ENCODE data around the gene ANKS1A. TPM values are rescaled to one million over a fixed set of nuclear protein-coding genes. Genes with fewer than 3 reads are reported as not detected.

Gene ANKS1A
- total and polyA plus RNA-seq, 2 experiments from 2014 or later, result 12.1 to 31.9 TPM

DNA sequence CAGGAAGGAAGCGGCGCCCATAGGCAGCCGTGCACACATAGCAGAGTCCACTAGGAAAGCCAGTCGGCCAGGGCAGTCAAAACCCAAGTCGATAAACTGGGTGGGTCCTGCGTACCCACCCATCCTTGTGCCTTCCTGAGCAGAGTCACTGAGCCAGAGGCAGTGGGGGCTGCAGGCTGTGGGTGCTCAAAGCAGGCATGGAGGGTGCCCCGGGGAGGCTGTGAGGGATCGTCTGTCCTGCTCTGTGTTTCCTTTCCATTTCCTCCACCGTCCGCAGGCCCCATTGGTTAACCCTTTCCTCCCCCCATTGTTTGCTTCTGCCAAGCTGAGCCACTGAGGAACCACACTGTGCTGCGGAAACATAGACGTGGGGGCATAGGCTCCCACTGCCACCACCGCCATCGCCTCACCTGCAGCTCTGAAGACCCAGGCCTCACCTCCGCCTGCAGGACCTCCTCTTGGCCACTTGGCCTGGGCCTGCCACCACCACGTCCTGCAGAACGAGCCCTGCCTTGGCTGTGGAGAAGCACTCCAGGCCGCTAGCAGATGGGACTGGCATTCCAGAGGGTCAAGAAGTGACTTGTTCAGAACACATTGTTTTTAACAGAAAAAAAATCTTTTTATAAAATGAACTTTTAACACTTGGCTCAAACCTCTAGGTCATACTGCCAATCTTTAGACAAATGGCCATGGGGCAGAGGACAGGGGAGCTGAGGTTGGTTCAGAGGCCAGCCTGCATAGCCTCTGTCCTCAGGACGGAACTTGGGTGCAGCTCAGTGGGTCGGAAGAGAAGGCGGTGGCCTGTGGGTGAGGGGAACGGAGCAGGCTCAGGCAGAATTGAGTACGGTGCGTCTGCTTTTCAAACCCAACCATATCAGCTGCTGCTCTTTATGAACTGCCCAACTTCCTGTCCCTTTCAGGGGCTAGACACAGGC, 199.5 kb downstream of the ANKS1A start:
- Mint-ChIP-seq H3K27me3 (ENCODE audit: insufficient read depth, low read depth, poor library complexity) (peaks cover 6% of the 10 kb centered on the region), H3K4me3 (no peak overlapping the region), H3K9me3 (no peaks in the 10 kb centered on the region), H3K4me1 (peaks cover 20% of the 10 kb centered on the region), H3K27ac (no peak overlapping the region), H3K36me3 (ENCODE audit: low read depth) (peaks cover 26% of the 10 kb centered on the region)
- H2AFZ ChIP-seq, result no peak overlapping the region
- no peak overlapping the region for H3K4me2 ChIP-seq
- no peaks in the 10 kb centered on the region; the same call in 1 of the 2 replicates for H3K9me2 ChIP-seq (ENCODE audit: insufficient read depth)
- no peaks in the 10 kb centered on the region; the same call in 1 of the 2 replicates for H3K4me1 ChIP-seq (ENCODE audit: insufficient read depth)
- TF ChIP-seq POLR2AphosphoS5 (IDR thresholded peaks at IDR 0.05; ENCODE audit: low read depth), result no peak
- TF ChIP-seq, protein P1, sequence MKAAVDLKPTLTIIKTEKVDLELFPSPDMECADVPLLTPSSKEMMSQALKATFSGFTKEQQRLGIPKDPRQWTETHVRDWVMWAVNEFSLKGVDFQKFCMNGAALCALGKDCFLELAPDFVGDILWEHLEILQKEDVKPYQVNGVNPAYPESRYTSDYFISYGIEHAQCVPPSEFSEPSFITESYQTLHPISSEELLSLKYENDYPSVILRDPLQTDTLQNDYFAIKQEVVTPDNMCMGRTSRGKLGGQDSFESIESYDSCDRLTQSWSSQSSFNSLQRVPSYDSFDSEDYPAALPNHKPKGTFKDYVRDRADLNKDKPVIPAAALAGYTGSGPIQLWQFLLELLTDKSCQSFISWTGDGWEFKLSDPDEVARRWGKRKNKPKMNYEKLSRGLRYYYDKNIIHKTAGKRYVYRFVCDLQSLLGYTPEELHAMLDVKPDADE (IDR thresholded peaks at IDR 0.05), result no peak
- TF ChIP-seq, protein P2, sequence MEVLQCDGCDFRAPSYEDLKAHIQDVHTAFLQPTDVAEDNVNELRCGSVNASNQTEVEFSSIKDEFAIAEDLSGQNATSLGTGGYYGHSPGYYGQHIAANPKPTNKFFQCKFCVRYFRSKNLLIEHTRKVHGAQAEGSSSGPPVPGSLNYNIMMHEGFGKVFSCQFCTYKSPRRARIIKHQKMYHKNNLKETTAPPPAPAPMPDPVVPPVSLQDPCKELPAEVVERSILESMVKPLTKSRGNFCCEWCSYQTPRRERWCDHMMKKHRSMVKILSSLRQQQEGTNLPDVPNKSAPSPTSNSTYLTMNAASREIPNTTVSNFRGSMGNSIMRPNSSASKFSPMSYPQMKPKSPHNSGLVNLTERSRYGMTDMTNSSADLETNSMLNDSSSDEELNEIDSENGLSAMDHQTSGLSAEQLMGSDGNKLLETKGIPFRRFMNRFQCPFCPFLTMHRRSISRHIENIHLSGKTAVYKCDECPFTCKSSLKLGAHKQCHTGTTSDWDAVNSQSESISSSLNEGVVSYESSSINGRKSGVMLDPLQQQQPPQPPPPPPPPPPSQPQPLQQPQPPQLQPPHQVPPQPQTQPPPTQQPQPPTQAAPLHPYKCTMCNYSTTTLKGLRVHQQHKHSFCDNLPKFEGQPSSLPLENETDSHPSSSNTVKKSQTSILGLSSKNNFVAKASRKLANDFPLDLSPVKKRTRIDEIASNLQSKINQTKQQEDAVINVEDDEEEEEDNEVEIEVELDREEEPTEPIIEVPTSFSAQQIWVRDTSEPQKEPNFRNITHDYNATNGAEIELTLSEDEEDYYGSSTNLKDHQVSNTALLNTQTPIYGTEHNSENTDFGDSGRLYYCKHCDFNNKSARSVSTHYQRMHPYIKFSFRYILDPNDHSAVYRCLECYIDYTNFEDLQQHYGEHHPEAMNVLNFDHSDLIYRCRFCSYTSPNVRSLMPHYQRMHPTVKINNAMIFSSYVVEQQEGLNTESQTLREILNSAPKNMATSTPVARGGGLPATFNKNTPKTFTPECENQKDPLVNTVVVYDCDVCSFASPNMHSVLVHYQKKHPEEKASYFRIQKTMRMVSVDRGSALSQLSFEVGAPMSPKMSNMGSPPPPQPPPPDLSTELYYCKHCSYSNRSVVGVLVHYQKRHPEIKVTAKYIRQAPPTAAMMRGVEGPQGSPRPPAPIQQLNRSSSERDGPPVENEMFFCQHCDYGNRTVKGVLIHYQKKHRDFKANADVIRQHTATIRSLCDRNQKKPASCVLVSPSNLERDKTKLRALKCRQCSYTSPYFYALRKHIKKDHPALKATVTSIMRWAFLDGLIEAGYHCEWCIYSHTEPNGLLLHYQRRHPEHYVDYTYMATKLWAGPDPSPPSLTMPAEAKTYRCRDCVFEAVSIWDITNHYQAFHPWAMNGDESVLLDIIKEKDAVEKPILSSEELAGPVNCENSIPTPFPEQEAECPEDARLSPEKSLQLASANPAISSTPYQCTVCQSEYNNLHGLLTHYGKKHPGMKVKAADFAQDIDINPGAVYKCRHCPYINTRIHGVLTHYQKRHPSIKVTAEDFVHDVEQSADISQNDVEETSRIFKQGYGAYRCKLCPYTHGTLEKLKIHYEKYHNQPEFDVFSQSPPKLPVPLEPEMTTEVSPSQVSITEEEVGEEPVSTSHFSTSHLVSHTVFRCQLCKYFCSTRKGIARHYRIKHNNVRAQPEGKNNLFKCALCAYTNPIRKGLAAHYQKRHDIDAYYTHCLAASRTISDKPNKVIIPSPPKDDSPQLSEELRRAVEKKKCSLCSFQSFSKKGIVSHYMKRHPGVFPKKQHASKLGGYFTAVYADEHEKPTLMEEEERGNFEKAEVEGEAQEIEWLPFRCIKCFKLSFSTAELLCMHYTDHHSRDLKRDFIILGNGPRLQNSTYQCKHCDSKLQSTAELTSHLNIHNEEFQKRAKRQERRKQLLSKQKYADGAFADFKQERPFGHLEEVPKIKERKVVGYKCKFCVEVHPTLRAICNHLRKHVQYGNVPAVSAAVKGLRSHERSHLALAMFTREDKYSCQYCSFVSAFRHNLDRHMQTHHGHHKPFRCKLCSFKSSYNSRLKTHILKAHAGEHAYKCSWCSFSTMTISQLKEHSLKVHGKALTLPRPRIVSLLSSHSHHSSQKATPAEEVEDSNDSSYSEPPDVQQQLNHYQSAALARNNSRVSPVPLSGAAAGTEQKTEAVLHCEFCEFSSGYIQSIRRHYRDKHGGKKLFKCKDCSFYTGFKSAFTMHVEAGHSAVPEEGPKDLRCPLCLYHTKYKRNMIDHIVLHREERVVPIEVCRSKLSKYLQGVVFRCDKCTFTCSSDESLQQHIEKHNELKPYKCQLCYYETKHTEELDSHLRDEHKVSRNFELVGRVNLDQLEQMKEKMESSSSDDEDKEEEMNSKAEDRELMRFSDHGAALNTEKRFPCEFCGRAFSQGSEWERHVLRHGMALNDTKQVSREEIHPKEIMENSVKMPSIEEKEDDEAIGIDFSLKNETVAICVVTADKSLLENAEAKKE (CRISPR knock-in tag; IDR thresholded peaks at IDR 0.05), result no peak
- DNase-seq (ENCODE audit: low spot score) (no peak), ATAC-seq (peak; percentile 13)
- H3K4me3 ChIP-seq, result no peak overlapping the region
- H3K27ac ChIP-seq (ENCODE audit: low read depth), result no peak overlapping the region
- no peaks in the 10 kb centered on the region; the same call in 1 of the 2 replicates for H3F3A ChIP-seq (replicated peaks; ENCODE audit: low read depth)
- no peaks in the 10 kb centered on the region for H4K20me1 ChIP-seq (replicated peaks; ENCODE audit: insufficient read depth)
- no peaks in the 10 kb centered on the region for H3K79me2 ChIP-seq (replicated peaks; ENCODE audit: insufficient read depth)
- H3K27me3 ChIP-seq (ENCODE audit: insufficient read depth), result no peaks in the 10 kb centered on the region
- H3K36me3 ChIP-seq (ENCODE audit: insufficient read depth), result peaks cover 3% of the 10 kb centered on the region; the same call in 1 of the 2 replicates

All from GM23338 (cell line).